ENCODE measurements around the gene NECTIN1.

Gene NECTIN1

GRCh38 chr11:119728651-119729580 lies at the start of gene NECTIN1:
Gene NECTIN1, minus strand, starts transcription at chr11:119729200. Its CDS starts 647 bp downstream, at chr11:119728553.
- FAIRE-seq = no peak

- no peak for FAIRE-seq
Measured at GRCh38 chr11:119778391-119779194, 49.6 kb upstream of the NECTIN1 start.

GRCh38 chr11:119777940-119778339 lies 48.9 kb upstream of the NECTIN1 start:
- FAIRE-seq = no peak

GRCh38 chr11:119776651-119777050 lies 47.7 kb upstream of the NECTIN1 start:
- FAIRE-seq = no peak

- FAIRE-seq = no peak
Measured at GRCh38 chr11:119776031-119776636, 47.1 kb upstream of the NECTIN1 start.

GRCh38 chr11:119774172-119774763 lies 45.3 kb upstream of the NECTIN1 start:
- no peak for FAIRE-seq

GRCh38 chr11:119772641-119773415 lies 43.8 kb upstream of the NECTIN1 start:
- FAIRE-seq = no peak

GRCh38 chr11:119772076-119772475 lies 43.1 kb upstream of the NECTIN1 start:
- no peak for FAIRE-seq

GRCh38 chr11:119771172-119771770 lies 42.3 kb upstream of the NECTIN1 start:
- FAIRE-seq = no peak

- no peak for FAIRE-seq
Measured at GRCh38 chr11:119765628-119766027, 36.6 kb upstream of the NECTIN1 start.

- no peak for FAIRE-seq
Measured at GRCh38 chr11:119764108-119764868, 35.3 kb upstream of the NECTIN1 start.

- FAIRE-seq = no peak
Measured at GRCh38 chr11:119763071-119763728, 34.2 kb upstream of the NECTIN1 start.

GRCh38 chr11:119759747-119760412 lies 30.9 kb upstream of the NECTIN1 start:
- no peak for FAIRE-seq

GRCh38 chr11:119759324-119759723 lies 30.3 kb upstream of the NECTIN1 start:
- FAIRE-seq = no peak

GRCh38 chr11:119758291-119758690 lies 29.3 kb upstream of the NECTIN1 start:
- no peak for FAIRE-seq

- no peak for FAIRE-seq
Measured at GRCh38 chr11:119757378-119757777, 28.4 kb upstream of the NECTIN1 start.

GRCh38 chr11:119756169-119756865 lies 27.3 kb upstream of the NECTIN1 start:
- FAIRE-seq = no peak

GRCh38 chr11:119755356-119756071 lies 26.5 kb upstream of the NECTIN1 start:
- FAIRE-seq = no peak

Measured in TTC549 (cell line).